HepG2 (cell line): ENCODE measurements around the gene EIF4G3.

Experiments used
- TP53 ChIP-seq: sonication (generic); formaldehyde crosslinking; conservative IDR thresholded peaks from 2 replicates; pipeline ENCODE4 v1.4.0; 2020; ENCODE audit warnings: missing genetic modification reagents
- ZBTB1 ChIP-seq: sonication (generic); formaldehyde crosslinking; IDR thresholded peaks from 2 replicates; pipeline ENCODE4 v1.4.0; 2020; ENCODE audit warnings: missing genetic modification reagents, borderline replicate concordance
- ZNF232 ChIP-seq: sonication (generic); formaldehyde crosslinking; IDR thresholded peaks from 2 replicates; pipeline ENCODE4 v1.4.0; 2020; ENCODE audit warnings: missing genetic modification reagents, borderline replicate concordance

DNA sequence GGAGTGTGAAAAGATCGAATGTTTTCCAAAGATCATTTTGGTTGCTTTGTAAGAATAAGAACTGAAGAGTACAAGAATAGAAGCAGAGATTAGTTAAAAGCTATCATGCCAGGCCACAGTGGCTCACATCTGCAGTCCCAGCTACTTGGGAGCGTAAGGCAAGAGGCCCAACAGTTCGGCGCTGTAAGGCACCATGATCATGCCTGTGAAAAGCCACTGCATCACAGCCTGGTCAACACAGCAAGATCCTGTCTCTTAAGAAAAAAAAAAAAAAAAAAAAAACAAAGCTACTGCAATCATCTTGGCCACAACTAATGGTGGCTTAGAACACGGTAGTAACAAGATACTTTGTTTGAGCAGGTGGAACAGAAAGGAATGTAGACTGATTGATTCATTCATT, 116.2 kb downstream of the EIF4G3 start:
- TF ChIP-seq TP53 (CRISPR knock-in tag) (no peak), ZNF232 (CRISPR knock-in tag) (no peak), ZBTB1 (CRISPR knock-in tag) (no peak)
